GM23338 (cell line): ENCODE measurements around the gene GRN. TPM values are rescaled to one million over a fixed set of nuclear protein-coding genes. Genes with fewer than 3 reads are reported as not detected.

Experiments used
- ATAC-seq: fragments of 200-7000 bp; cut with Tn5 transposase; 3 replicates; pipeline ENCODE4 v1.9.1; 2020
- DNase-seq: peaks from one replicate; pipeline ENCODE4 v3.0.0-alpha.2; 2015; ENCODE audit warnings: low spot score
- H2AFZ ChIP-seq: fragments of 200-600 bp; sonication (generic); 2 replicates; pipeline ENCODE4 v1.8.0; 2016; ENCODE audit warnings: antibody characterized with exemption, mild to moderate bottlenecking, moderate library complexity
- H3F3A ChIP-seq: fragments of 200-600 bp; sonication (generic); replicated peaks from 2 replicates; pipeline ENCODE4 v1.8.0; 2017; ENCODE audit warnings: antibody characterized with exemption, mixed run types, low read depth
- H3K27ac ChIP-seq: fragments of 200-600 bp; sonication (generic); 2 replicates; pipeline ENCODE4 v1.6.1; 2016; ENCODE audit warnings: low read depth
- H3K27me3 ChIP-seq: fragments of 200-600 bp; sonication (generic); 2 replicates; pipeline ENCODE4 v1.8.0; 2016; ENCODE audit warnings: mild to moderate bottlenecking, mixed run types, moderate library complexity; ENCODE audit not compliant: insufficient read depth
- H3K36me3 ChIP-seq: fragments of 200-600 bp; sonication (generic); 2 replicates; pipeline ENCODE4 v1.8.0; 2016; ENCODE audit warnings: mild to moderate bottlenecking; ENCODE audit not compliant: insufficient read depth
- H3K4me1 ChIP-seq: fragments of 200-600 bp; sonication (generic); 2 replicates; pipeline ENCODE4 v1.8.0; 2016; ENCODE audit warnings: mild to moderate bottlenecking, moderate library complexity; ENCODE audit not compliant: insufficient read depth
- H3K4me2 ChIP-seq: fragments of 200-600 bp; sonication (generic); 2 replicates; pipeline ENCODE4 v1.7.1; 2017; ENCODE audit warnings: mixed run types
- H3K4me3 ChIP-seq: fragments of 200-600 bp; sonication (generic); 2 replicates; pipeline ENCODE4 v1.6.1; 2016; ENCODE audit warnings: mixed run types
- H3K79me2 ChIP-seq: fragments of 200-600 bp; sonication (generic); replicated peaks from 2 replicates; pipeline ENCODE4 v1.8.0; 2017; ENCODE audit warnings: mild to moderate bottlenecking; ENCODE audit not compliant: insufficient read depth
- H3K9me2 ChIP-seq: fragments of 200-600 bp; sonication (generic); 2 replicates; pipeline ENCODE4 v1.8.0; 2017; ENCODE audit not compliant: insufficient read depth
- H4K20me1 ChIP-seq: fragments of 200-600 bp; sonication (generic); replicated peaks from 2 replicates; pipeline ENCODE4 v1.8.0; 2017; ENCODE audit warnings: mild to moderate bottlenecking; ENCODE audit not compliant: insufficient read depth
- H3K27ac Mint-ChIP-seq: 2 replicates; pipeline ENCODE4 v1.8.0; 2020; ENCODE audit warnings: inconsistent platforms, mild to moderate bottlenecking, moderate library complexity, mixed read lengths
- H3K27me3 Mint-ChIP-seq: 3 replicates; pipeline ENCODE4 v1.8.0; 2022; ENCODE audit warnings: low read depth, mild to moderate bottlenecking, moderate library complexity, mixed read lengths, inconsistent platforms; ENCODE audit not compliant: insufficient read depth, poor library complexity
- H3K36me3 Mint-ChIP-seq: 3 replicates; pipeline ENCODE4 v1.8.0; 2021; ENCODE audit warnings: low read depth, mild to moderate bottlenecking, inconsistent platforms, moderate library complexity, mixed read lengths
- H3K4me1 Mint-ChIP-seq: 3 replicates; pipeline ENCODE4 v1.8.0; 2020; ENCODE audit warnings: mild to moderate bottlenecking, inconsistent platforms, mixed read lengths
- H3K4me3 Mint-ChIP-seq: 3 replicates; pipeline ENCODE4 v1.8.0; 2021; ENCODE audit warnings: moderate library complexity, mild to moderate bottlenecking, inconsistent platforms, mixed read lengths
- H3K9me3 Mint-ChIP-seq: 3 replicates; pipeline ENCODE4 v1.8.0; 2020; ENCODE audit warnings: moderate library complexity, mild to moderate bottlenecking, inconsistent platforms, mixed read lengths
- CREB1 ChIP-seq: fragments of 250-450 bp; sonication (Bioruptor Pico); IDR thresholded peaks from 2 replicates; pipeline ENCODE4 v1.5.0; 2020; ENCODE audit warnings: low read depth, mild to moderate bottlenecking, moderate library complexity
- EZH2 ChIP-seq: fragments of 200-600 bp; sonication (generic); IDR thresholded peaks from one replicate; pipeline ENCODE4 v1.8.0; 2017; ENCODE audit warnings: antibody characterized with exemption, mild to moderate bottlenecking, low read depth; ENCODE audit not compliant: unreplicated experiment
- NANOG ChIP-seq: IDR thresholded peaks from 2 replicates; pipeline ENCODE4 v1.6.1; 2016; ENCODE audit warnings: antibody characterized with exemption, borderline replicate concordance
- POLR2AphosphoS5 ChIP-seq: IDR thresholded peaks from 2 replicates; pipeline ENCODE4 v1.6.1; 2016; ENCODE audit warnings: antibody characterized with exemption, low read depth
- STAT1 ChIP-seq: IDR thresholded peaks from one replicate; pipeline ENCODE4 v1.6.1; 2016; ENCODE audit warnings: antibody characterized with exemption; ENCODE audit not compliant: unreplicated experiment
- ZNF331 ChIP-seq: fragments of 250-450 bp; sonication (Bioruptor Pico); IDR thresholded peaks from 2 replicates; pipeline ENCODE4 v1.5.0; 2020; ENCODE audit warnings: low read depth, mild to moderate bottlenecking, moderate library complexity
- polyA plus RNA-seq: library from polyadenylated mRNA; unstranded; fragments of >200 nt; fragmentation: Nextera tagmentation; extraction: Ambion mirVana; gene quantifications from 2 replicates; pipeline ENCODE4 v1.2.1, GENCODE V29; 2016
- total RNA-seq: library from RNA; depleted of rRNA; stranded (reverse); fragments of >200 nt; shearing (Covaris generic); gene quantifications from 2 replicates; pipeline ENCODE4 v1.2.3, GENCODE V29; 2014
- TF ChIP-seq, protein P1 (sequence below): IDR thresholded peaks from one replicate; pipeline ENCODE4 v1.6.1; 2018; ENCODE audit warnings: antibody characterized with exemption; ENCODE audit not compliant: unreplicated experiment
- TF ChIP-seq, protein P2 (sequence below), 2 experiments: fragments of 200-600 bp in 1 of 2; sonication (generic) in 1 of 2; conservative IDR thresholded peaks; 2 replicates each; pipeline versions ENCODE4 v1.5.1 to v1.6.1; 2016 to 2017; ENCODE audit warnings: antibody characterized with exemption in 2 of 2, low read depth in 2 of 2, mild to moderate bottlenecking in 2 of 2, moderate library complexity in 1 of 2
- TF ChIP-seq, protein P3 (sequence below): IDR thresholded peaks from 2 replicates; pipeline ENCODE4 v1.6.1; 2016; ENCODE audit warnings: antibody characterized with exemption

GRN gene
- total and polyA plus RNA-seq, 2 experiments from 2014 or later = 101 to 216 TPM

DNA sequence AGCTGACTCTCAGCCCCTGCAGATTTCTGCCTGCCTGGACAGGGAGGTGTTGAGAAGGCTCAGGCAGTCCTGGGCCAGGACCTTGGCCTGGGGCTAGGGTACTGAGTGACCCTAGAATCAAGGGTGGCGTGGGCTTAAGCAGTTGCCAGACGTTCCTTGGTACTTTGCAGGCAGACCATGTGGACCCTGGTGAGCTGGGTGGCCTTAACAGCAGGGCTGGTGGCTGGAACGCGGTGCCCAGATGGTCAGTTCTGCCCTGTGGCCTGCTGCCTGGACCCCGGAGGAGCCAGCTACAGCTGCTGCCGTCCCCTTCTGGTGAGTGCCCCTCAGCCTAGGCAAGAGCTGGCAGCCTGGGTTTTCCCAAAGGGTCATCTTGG lies 3.9 kb downstream of the GRN start:
- H3K4me3 ChIP-seq = no peak overlapping the region
- no peaks in the 10 kb centered on the region for H3K9me2 ChIP-seq
- H3K27ac ChIP-seq = no peak overlapping the region
- TF ChIP-seq ZNF331 (CRISPR knock-in tag) (no peak), STAT1 (no peak)
- TF ChIP-seq, protein P1, sequence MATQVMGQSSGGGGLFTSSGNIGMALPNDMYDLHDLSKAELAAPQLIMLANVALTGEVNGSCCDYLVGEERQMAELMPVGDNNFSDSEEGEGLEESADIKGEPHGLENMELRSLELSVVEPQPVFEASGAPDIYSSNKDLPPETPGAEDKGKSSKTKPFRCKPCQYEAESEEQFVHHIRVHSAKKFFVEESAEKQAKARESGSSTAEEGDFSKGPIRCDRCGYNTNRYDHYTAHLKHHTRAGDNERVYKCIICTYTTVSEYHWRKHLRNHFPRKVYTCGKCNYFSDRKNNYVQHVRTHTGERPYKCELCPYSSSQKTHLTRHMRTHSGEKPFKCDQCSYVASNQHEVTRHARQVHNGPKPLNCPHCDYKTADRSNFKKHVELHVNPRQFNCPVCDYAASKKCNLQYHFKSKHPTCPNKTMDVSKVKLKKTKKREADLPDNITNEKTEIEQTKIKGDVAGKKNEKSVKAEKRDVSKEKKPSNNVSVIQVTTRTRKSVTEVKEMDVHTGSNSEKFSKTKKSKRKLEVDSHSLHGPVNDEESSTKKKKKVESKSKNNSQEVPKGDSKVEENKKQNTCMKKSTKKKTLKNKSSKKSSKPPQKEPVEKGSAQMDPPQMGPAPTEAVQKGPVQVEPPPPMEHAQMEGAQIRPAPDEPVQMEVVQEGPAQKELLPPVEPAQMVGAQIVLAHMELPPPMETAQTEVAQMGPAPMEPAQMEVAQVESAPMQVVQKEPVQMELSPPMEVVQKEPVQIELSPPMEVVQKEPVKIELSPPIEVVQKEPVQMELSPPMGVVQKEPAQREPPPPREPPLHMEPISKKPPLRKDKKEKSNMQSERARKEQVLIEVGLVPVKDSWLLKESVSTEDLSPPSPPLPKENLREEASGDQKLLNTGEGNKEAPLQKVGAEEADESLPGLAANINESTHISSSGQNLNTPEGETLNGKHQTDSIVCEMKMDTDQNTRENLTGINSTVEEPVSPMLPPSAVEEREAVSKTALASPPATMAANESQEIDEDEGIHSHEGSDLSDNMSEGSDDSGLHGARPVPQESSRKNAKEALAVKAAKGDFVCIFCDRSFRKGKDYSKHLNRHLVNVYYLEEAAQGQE = no peak
- TF ChIP-seq, protein P2, sequence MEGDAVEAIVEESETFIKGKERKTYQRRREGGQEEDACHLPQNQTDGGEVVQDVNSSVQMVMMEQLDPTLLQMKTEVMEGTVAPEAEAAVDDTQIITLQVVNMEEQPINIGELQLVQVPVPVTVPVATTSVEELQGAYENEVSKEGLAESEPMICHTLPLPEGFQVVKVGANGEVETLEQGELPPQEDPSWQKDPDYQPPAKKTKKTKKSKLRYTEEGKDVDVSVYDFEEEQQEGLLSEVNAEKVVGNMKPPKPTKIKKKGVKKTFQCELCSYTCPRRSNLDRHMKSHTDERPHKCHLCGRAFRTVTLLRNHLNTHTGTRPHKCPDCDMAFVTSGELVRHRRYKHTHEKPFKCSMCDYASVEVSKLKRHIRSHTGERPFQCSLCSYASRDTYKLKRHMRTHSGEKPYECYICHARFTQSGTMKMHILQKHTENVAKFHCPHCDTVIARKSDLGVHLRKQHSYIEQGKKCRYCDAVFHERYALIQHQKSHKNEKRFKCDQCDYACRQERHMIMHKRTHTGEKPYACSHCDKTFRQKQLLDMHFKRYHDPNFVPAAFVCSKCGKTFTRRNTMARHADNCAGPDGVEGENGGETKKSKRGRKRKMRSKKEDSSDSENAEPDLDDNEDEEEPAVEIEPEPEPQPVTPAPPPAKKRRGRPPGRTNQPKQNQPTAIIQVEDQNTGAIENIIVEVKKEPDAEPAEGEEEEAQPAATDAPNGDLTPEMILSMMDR (conservative IDR thresholded peaks at IDR 0.05; ENCODE audit: low read depth in 2 of 2) = no peak
- TF ChIP-seq, protein P3, sequence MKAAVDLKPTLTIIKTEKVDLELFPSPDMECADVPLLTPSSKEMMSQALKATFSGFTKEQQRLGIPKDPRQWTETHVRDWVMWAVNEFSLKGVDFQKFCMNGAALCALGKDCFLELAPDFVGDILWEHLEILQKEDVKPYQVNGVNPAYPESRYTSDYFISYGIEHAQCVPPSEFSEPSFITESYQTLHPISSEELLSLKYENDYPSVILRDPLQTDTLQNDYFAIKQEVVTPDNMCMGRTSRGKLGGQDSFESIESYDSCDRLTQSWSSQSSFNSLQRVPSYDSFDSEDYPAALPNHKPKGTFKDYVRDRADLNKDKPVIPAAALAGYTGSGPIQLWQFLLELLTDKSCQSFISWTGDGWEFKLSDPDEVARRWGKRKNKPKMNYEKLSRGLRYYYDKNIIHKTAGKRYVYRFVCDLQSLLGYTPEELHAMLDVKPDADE = no peak
- peaks cover 8% of the 10 kb centered on the region; the same call in 1 of the 2 replicates for H3K27me3 ChIP-seq
- H3K4me1 ChIP-seq = peaks cover 7% of the 10 kb centered on the region; the same call in 1 of the 2 replicates
- peaks cover 3% of the 10 kb centered on the region; the same call in 1 of the 2 replicates for H4K20me1 ChIP-seq
- peaks cover 3% of the 10 kb centered on the region; the same call in 1 of the 2 replicates for H3F3A ChIP-seq
- H3K79me2 ChIP-seq = peaks cover 4% of the 10 kb centered on the region; the same call in 1 of the 2 replicates
- no peak overlapping the region for H3K4me3 Mint-ChIP-seq
- peaks cover 8% of the 10 kb centered on the region; the same call in 2 of the 3 replicates for H3K36me3 Mint-ChIP-seq
- no peak overlapping the region for H2AFZ ChIP-seq
- H3K27ac Mint-ChIP-seq = no peak overlapping the region
- peaks cover 12% of the 10 kb centered on the region for H3K4me1 Mint-ChIP-seq
- no peak overlapping the region for H3K4me2 ChIP-seq
- DNase-seq = no peak
- no peak for ATAC-seq
- peaks cover 3% of the 10 kb centered on the region; the same call in 1 of the 3 replicates for H3K9me3 Mint-ChIP-seq
- H3K36me3 ChIP-seq = no peaks in the 10 kb centered on the region
- peaks cover 26% of the 10 kb centered on the region for H3K27me3 Mint-ChIP-seq

DNA sequence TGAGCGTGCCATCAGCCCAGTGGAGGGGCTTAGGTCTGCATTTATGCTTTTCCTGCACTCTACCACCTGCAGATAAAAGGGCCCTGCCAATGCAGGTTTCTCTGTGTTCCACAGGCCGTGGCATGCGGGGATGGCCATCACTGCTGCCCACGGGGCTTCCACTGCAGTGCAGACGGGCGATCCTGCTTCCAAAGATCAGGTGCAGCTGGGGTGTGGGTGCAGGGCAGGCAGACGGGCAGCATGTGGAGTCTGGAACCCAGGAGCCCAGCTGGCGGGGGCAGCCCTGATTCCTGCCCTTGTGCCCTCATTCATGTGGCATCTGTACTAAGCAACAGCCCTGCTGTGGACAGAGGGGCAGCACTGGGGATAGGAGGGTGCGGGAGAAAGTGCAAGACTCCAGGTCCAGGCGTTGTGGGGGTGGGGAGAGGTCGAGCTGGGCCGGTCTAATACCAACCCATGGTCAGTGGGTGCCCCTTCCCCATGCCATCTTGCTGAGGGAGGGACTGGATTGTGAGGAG lies 4.5 kb downstream of the GRN start:
- Mint-ChIP-seq H3K4me1 (peaks cover 12% of the 10 kb centered on the region), H3K9me3 (peaks cover 3% of the 10 kb centered on the region; the same call in 1 of the 3 replicates), H3K27ac (no peak overlapping the region), H3K27me3 (peaks cover 21% of the 10 kb centered on the region), H3K4me3 (no peak overlapping the region), H3K36me3 (peaks cover 8% of the 10 kb centered on the region; the same call in 2 of the 3 replicates)
- DNase-seq (no peak), ATAC-seq (no peak)
- Histone ChIP-seq H3K79me2 (peaks cover 4% of the 10 kb centered on the region; the same call in 1 of the 2 replicates), H3F3A (peaks cover 3% of the 10 kb centered on the region; the same call in 1 of the 2 replicates), H3K27me3 (peaks cover 8% of the 10 kb centered on the region; the same call in 1 of the 2 replicates), H3K36me3 (no peaks in the 10 kb centered on the region), H3K9me2 (no peaks in the 10 kb centered on the region), H3K4me2 (no peak overlapping the region), H3K4me3 (no peak overlapping the region), H2AFZ (no peak overlapping the region), H3K4me1 (peaks cover 7% of the 10 kb centered on the region; the same call in 1 of the 2 replicates), H4K20me1 (peaks cover 3% of the 10 kb centered on the region; the same call in 1 of the 2 replicates), H3K27ac (no peak overlapping the region)
- TF ChIP-seq EZH2 (no peak), POLR2AphosphoS5 (no peak), NANOG (no peak), CREB1 (CRISPR knock-in tag) (no peak)
- TF ChIP-seq, protein P1 = no peak
